Measurements from ENCODE around the gene SLC25A38.

DNA sequence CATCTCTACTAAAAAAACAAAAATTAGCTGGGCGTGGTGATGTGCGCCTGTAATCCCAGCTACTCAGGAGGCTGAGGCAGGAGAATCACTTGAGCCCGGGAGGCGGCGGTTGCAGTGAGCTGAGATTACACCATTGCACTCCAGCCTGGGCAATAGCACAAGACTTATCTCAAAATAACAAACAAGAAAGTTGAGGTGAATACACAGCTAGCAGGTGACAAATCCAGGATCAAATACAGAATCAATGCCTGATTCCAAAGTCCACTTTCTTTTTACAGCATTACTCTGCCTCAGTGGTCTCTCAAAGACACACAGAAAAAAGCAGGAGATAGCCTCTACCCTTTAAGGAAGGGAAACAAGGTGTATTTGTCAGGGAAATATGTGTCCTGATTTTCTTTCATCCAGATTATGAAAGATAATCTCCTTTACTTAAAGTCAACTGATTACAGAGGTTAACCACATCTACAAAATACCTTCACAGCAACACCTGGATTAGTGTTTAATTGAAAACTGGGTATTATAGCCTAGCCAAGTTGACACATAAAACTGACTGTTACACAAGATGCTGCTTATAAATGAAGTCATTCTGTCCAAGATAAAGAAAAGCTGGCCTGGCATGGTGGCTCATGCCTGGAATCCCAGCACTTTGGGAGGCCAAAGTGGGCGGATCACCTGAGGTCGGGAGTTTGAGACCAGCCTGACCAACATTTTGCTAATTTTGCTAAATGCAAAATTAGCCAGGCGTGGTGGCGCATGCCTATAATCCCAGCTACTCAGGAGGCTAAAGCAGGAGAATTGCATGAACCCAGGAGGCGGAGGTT lies 4.0 kb upstream of the SLC25A38 start:
- TF ChIP-seq, protein P1, sequence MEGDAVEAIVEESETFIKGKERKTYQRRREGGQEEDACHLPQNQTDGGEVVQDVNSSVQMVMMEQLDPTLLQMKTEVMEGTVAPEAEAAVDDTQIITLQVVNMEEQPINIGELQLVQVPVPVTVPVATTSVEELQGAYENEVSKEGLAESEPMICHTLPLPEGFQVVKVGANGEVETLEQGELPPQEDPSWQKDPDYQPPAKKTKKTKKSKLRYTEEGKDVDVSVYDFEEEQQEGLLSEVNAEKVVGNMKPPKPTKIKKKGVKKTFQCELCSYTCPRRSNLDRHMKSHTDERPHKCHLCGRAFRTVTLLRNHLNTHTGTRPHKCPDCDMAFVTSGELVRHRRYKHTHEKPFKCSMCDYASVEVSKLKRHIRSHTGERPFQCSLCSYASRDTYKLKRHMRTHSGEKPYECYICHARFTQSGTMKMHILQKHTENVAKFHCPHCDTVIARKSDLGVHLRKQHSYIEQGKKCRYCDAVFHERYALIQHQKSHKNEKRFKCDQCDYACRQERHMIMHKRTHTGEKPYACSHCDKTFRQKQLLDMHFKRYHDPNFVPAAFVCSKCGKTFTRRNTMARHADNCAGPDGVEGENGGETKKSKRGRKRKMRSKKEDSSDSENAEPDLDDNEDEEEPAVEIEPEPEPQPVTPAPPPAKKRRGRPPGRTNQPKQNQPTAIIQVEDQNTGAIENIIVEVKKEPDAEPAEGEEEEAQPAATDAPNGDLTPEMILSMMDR (conservative IDR thresholded peaks at IDR 0.05; ENCODE audit: low read depth in 2 of 2): no peak
- TF ChIP-seq POLR2AphosphoS5 (IDR thresholded peaks at IDR 0.05; ENCODE audit: low read depth): no peak
- TF ChIP-seq CREB1 (CRISPR knock-in tag; IDR thresholded peaks at IDR 0.05; ENCODE audit: low read depth): no peak
- TF ChIP-seq, protein P2, sequence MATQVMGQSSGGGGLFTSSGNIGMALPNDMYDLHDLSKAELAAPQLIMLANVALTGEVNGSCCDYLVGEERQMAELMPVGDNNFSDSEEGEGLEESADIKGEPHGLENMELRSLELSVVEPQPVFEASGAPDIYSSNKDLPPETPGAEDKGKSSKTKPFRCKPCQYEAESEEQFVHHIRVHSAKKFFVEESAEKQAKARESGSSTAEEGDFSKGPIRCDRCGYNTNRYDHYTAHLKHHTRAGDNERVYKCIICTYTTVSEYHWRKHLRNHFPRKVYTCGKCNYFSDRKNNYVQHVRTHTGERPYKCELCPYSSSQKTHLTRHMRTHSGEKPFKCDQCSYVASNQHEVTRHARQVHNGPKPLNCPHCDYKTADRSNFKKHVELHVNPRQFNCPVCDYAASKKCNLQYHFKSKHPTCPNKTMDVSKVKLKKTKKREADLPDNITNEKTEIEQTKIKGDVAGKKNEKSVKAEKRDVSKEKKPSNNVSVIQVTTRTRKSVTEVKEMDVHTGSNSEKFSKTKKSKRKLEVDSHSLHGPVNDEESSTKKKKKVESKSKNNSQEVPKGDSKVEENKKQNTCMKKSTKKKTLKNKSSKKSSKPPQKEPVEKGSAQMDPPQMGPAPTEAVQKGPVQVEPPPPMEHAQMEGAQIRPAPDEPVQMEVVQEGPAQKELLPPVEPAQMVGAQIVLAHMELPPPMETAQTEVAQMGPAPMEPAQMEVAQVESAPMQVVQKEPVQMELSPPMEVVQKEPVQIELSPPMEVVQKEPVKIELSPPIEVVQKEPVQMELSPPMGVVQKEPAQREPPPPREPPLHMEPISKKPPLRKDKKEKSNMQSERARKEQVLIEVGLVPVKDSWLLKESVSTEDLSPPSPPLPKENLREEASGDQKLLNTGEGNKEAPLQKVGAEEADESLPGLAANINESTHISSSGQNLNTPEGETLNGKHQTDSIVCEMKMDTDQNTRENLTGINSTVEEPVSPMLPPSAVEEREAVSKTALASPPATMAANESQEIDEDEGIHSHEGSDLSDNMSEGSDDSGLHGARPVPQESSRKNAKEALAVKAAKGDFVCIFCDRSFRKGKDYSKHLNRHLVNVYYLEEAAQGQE (IDR thresholded peaks at IDR 0.05; ENCODE audit: unreplicated experiment): no peak
- TF ChIP-seq EZH2 (IDR thresholded peaks at IDR 0.05; ENCODE audit: low read depth, unreplicated experiment): no peak
- TF ChIP-seq EZH2phosphoT487 (IDR thresholded peaks at IDR 0.05; ENCODE audit: unreplicated experiment): no peak
- TF ChIP-seq JUNB (IDR thresholded peaks at IDR 0.05; ENCODE audit: unreplicated experiment): no peak
- no peak for TF ChIP-seq ZNF114 (CRISPR knock-in tag; IDR thresholded peaks at IDR 0.05)
- TF ChIP-seq STAT1 (IDR thresholded peaks at IDR 0.05; ENCODE audit: unreplicated experiment): no peak
- TF ChIP-seq, protein P3, sequence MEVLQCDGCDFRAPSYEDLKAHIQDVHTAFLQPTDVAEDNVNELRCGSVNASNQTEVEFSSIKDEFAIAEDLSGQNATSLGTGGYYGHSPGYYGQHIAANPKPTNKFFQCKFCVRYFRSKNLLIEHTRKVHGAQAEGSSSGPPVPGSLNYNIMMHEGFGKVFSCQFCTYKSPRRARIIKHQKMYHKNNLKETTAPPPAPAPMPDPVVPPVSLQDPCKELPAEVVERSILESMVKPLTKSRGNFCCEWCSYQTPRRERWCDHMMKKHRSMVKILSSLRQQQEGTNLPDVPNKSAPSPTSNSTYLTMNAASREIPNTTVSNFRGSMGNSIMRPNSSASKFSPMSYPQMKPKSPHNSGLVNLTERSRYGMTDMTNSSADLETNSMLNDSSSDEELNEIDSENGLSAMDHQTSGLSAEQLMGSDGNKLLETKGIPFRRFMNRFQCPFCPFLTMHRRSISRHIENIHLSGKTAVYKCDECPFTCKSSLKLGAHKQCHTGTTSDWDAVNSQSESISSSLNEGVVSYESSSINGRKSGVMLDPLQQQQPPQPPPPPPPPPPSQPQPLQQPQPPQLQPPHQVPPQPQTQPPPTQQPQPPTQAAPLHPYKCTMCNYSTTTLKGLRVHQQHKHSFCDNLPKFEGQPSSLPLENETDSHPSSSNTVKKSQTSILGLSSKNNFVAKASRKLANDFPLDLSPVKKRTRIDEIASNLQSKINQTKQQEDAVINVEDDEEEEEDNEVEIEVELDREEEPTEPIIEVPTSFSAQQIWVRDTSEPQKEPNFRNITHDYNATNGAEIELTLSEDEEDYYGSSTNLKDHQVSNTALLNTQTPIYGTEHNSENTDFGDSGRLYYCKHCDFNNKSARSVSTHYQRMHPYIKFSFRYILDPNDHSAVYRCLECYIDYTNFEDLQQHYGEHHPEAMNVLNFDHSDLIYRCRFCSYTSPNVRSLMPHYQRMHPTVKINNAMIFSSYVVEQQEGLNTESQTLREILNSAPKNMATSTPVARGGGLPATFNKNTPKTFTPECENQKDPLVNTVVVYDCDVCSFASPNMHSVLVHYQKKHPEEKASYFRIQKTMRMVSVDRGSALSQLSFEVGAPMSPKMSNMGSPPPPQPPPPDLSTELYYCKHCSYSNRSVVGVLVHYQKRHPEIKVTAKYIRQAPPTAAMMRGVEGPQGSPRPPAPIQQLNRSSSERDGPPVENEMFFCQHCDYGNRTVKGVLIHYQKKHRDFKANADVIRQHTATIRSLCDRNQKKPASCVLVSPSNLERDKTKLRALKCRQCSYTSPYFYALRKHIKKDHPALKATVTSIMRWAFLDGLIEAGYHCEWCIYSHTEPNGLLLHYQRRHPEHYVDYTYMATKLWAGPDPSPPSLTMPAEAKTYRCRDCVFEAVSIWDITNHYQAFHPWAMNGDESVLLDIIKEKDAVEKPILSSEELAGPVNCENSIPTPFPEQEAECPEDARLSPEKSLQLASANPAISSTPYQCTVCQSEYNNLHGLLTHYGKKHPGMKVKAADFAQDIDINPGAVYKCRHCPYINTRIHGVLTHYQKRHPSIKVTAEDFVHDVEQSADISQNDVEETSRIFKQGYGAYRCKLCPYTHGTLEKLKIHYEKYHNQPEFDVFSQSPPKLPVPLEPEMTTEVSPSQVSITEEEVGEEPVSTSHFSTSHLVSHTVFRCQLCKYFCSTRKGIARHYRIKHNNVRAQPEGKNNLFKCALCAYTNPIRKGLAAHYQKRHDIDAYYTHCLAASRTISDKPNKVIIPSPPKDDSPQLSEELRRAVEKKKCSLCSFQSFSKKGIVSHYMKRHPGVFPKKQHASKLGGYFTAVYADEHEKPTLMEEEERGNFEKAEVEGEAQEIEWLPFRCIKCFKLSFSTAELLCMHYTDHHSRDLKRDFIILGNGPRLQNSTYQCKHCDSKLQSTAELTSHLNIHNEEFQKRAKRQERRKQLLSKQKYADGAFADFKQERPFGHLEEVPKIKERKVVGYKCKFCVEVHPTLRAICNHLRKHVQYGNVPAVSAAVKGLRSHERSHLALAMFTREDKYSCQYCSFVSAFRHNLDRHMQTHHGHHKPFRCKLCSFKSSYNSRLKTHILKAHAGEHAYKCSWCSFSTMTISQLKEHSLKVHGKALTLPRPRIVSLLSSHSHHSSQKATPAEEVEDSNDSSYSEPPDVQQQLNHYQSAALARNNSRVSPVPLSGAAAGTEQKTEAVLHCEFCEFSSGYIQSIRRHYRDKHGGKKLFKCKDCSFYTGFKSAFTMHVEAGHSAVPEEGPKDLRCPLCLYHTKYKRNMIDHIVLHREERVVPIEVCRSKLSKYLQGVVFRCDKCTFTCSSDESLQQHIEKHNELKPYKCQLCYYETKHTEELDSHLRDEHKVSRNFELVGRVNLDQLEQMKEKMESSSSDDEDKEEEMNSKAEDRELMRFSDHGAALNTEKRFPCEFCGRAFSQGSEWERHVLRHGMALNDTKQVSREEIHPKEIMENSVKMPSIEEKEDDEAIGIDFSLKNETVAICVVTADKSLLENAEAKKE (CRISPR knock-in tag; IDR thresholded peaks at IDR 0.05): no peak
